Measurements from ENCODE around the gene NDUFB10. TPM values are rescaled to one million over a fixed set of nuclear protein-coding genes. Genes with fewer than 3 reads are reported as not detected.
A peak's percentile ranks its signal among the peaks of the same experiment; 100 is the strongest.

The NDUFB10 gene
- total RNA-seq, 1 experiment from 2014 or later, result 287 TPM

DNA sequence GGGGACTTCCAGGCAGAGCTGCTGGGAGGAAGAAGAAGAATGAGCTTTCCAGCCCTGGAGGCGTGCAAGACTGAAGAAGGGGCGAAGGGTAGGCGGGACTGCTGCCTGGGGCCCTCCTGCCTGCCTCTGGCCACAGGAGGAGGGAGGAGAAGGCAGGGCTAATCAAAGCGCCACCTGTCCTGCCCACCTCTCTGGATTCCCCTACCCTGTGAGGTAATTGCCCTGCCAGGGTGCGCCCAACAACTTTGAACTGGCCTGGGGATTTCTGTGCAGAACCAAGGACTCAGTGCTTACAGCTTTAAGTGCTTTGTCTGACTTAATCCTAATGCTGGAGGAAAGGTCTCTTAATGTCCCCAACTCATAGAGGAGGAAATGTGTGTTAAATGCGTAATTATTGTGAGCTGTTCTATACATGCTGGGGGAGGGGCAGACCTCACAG, 22.1 kb downstream of the NDUFB10 start, which contains the start of gene NOXO1:
NOXO1 (minus strand) TSS at position 72 of the 439 bp plus-strand sequence. CDS start 290 bp downstream, outside the sequence.
- BruUV-seq (replicated peaks), result no TSS peak
- CTCF ChIA-PET, result interaction anchor here (0.6 kb wide), 1 partner anchor 158 kb away, joined by 13 read pairs; no protein-coding TSS in a partner anchor
- H3K4me3 ChIP-seq (ENCODE audit: low read depth in 2 of 2, low read length in 2 of 2), result no peak within 1 kb of the TSS
- DNase-seq (ENCODE audit: low read depth, low spot score) (no peak), ATAC-seq (no peak)
- TF ChIP-seq POLR2AphosphoS5 (IDR thresholded peaks at IDR 0.05; ENCODE audit: low read depth, low read length) (no peak), SIN3A (IDR thresholded peaks at IDR 0.05; ENCODE audit: borderline replicate concordance, insufficient read depth, low read depth, low read length) (no peak), TCF7L2 (IDR thresholded peaks at IDR 0.05; ENCODE audit: low read depth, low read length) (no peak)
- TF ChIP-seq, protein P1, sequence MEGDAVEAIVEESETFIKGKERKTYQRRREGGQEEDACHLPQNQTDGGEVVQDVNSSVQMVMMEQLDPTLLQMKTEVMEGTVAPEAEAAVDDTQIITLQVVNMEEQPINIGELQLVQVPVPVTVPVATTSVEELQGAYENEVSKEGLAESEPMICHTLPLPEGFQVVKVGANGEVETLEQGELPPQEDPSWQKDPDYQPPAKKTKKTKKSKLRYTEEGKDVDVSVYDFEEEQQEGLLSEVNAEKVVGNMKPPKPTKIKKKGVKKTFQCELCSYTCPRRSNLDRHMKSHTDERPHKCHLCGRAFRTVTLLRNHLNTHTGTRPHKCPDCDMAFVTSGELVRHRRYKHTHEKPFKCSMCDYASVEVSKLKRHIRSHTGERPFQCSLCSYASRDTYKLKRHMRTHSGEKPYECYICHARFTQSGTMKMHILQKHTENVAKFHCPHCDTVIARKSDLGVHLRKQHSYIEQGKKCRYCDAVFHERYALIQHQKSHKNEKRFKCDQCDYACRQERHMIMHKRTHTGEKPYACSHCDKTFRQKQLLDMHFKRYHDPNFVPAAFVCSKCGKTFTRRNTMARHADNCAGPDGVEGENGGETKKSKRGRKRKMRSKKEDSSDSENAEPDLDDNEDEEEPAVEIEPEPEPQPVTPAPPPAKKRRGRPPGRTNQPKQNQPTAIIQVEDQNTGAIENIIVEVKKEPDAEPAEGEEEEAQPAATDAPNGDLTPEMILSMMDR (IDR thresholded peaks at IDR 0.05), result no peak
- TF ChIP-seq, protein P2, sequence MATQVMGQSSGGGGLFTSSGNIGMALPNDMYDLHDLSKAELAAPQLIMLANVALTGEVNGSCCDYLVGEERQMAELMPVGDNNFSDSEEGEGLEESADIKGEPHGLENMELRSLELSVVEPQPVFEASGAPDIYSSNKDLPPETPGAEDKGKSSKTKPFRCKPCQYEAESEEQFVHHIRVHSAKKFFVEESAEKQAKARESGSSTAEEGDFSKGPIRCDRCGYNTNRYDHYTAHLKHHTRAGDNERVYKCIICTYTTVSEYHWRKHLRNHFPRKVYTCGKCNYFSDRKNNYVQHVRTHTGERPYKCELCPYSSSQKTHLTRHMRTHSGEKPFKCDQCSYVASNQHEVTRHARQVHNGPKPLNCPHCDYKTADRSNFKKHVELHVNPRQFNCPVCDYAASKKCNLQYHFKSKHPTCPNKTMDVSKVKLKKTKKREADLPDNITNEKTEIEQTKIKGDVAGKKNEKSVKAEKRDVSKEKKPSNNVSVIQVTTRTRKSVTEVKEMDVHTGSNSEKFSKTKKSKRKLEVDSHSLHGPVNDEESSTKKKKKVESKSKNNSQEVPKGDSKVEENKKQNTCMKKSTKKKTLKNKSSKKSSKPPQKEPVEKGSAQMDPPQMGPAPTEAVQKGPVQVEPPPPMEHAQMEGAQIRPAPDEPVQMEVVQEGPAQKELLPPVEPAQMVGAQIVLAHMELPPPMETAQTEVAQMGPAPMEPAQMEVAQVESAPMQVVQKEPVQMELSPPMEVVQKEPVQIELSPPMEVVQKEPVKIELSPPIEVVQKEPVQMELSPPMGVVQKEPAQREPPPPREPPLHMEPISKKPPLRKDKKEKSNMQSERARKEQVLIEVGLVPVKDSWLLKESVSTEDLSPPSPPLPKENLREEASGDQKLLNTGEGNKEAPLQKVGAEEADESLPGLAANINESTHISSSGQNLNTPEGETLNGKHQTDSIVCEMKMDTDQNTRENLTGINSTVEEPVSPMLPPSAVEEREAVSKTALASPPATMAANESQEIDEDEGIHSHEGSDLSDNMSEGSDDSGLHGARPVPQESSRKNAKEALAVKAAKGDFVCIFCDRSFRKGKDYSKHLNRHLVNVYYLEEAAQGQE (IDR thresholded peaks at IDR 0.05; ENCODE audit: insufficient read depth in 1 of 2, low read depth in 2 of 2, low read length in 1 of 2), result no peak
- POLR2A ChIA-PET, result interaction anchor here (1.2 kb wide), 1 partner anchor 17 kb away, joined by 5 read pairs; the partner anchor contains the start of gene RPS2
- in situ Hi-C loops (cut with HindIII; ENCODE audit: low pct_unique_long_range_greater_than_20kb, low sequenced_read_pairs), result no loop called here
- H3K27ac ChIP-seq (ENCODE audit: low read length), result peak within 1 kb of the TSS; percentile 62
- H3K4me1 ChIP-seq (ENCODE audit: control insufficient read depth, insufficient read depth, low read length), result peaks cover 46% of the 10 kb centered on the region
- H3K27me3 ChIP-seq (ENCODE audit: control insufficient read depth, insufficient read depth, low read length), result no peaks in the 10 kb centered on the region
- intact Hi-C loops (cut with micrococcal nuclease; ENCODE audit: unreplicated experiment), result no loop called here
- H3K36me3 ChIP-seq (ENCODE audit: control insufficient read depth, insufficient read depth, low read length), result peaks cover 9% of the 10 kb centered on the region; the same call in 1 of the 2 replicates
- H3K9me3 ChIP-seq (ENCODE audit: control insufficient read depth, insufficient read depth, low read depth, low read length), result no peaks in the 10 kb centered on the region

DNA sequence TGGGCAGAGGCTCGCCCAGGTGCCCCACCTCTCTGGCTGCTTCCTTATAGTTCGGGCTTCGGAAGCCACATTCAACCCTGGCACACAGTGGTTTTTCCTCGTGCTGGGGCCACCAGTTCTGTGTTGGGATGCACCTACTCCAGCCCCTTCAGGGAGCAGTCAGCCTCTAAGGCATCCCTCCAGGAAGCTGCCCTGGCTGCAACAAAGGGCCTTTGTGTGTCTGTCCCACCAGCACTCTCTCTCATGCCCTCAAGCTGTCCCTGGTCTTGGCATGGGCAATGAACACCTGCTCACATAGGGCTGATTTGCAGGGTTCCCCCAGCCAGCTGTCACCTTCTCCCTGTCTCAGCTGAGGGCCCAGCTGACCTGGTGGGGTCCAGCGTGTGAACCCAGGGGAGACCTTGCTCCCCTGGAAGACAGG, 22.7 kb downstream of the NDUFB10 start:
- H3K9me3 ChIP-seq (ENCODE audit: control insufficient read depth, insufficient read depth, low read depth, low read length), result no peaks in the 10 kb centered on the region
- H3K27me3 ChIP-seq (ENCODE audit: control insufficient read depth, insufficient read depth, low read length), result no peaks in the 10 kb centered on the region
- TF ChIP-seq TCF7L2 (IDR thresholded peaks at IDR 0.05; ENCODE audit: low read depth, low read length) (0 out of 2 replicates have a peak, but pooled peaks have one; percentile 20), POLR2AphosphoS5 (IDR thresholded peaks at IDR 0.05; ENCODE audit: low read depth, low read length) (0 out of 2 replicates have a peak, but pooled peaks have one; percentile 37), SIN3A (IDR thresholded peaks at IDR 0.05; ENCODE audit: borderline replicate concordance, insufficient read depth, low read depth, low read length) (no peak)
- TF ChIP-seq, protein P1 (IDR thresholded peaks at IDR 0.05), result no peak
- TF ChIP-seq, protein P2 (IDR thresholded peaks at IDR 0.05; ENCODE audit: insufficient read depth in 1 of 2, low read depth in 2 of 2, low read length in 1 of 2), result no peak
- POLR2A ChIA-PET, result interaction anchor here (0.5 to 1.2 kb wide), 2 partner anchors 17 to 59 kb away, joined by 4 to 5 read pairs; partner anchors contain the start of gene RPS2
- CTCF ChIA-PET, result no interaction called here
- no TSS peak for BruUV-seq (replicated peaks)
- in situ Hi-C loops (cut with HindIII; ENCODE audit: low pct_unique_long_range_greater_than_20kb, low sequenced_read_pairs) (no loop called here), intact Hi-C loops (cut with micrococcal nuclease; ENCODE audit: unreplicated experiment) (no loop called here)
- ATAC-seq, result peak; percentile 20
- DNase-seq (ENCODE audit: low read depth, low spot score), result no peak
- peak overlapping the region; percentile 62 for H3K27ac ChIP-seq (ENCODE audit: low read length)
- peaks cover 9% of the 10 kb centered on the region; the same call in 1 of the 2 replicates for H3K36me3 ChIP-seq (ENCODE audit: control insufficient read depth, insufficient read depth, low read length)
- H3K4me1 ChIP-seq (ENCODE audit: control insufficient read depth, insufficient read depth, low read length), result peaks cover 46% of the 10 kb centered on the region
- H3K4me3 ChIP-seq (ENCODE audit: low read depth in 2 of 2, low read length in 2 of 2), result no peak overlapping the region
